IMR-90 (cell line): ENCODE results near the gene DNAJB4. TPM values are rescaled to one million over a fixed set of nuclear protein-coding genes. Genes with fewer than 3 reads are reported as not detected.

Source experiments
- ATAC-seq: fragments of 200-7000 bp; cut with Tn5 transposase; 2 replicates; pipeline ENCODE4 v1.9.1; 2020; ENCODE audit warnings: low read depth, mild to moderate bottlenecking, moderate library complexity
- BruUV-seq: library from RNA; stranded (reverse); fragments of 400-500 nt; replicated peaks from 2 replicates; lab custom pipeline; 2021; lab: Mats Ljungman, UMichigan
- CTCF ChIA-PET: fragments of 300-600 bp; formaldehyde crosslinking; extraction: SDS; loops from one replicate; lab custom pipeline; 2021; ENCODE audit warnings: antibody characterized with exemption; lab: Yijun Ruan, JAX
- POLR2A ChIA-PET: fragments of 300-600 bp; sonication (Branson Sonifier 250); formaldehyde crosslinking; loops from one replicate; lab custom pipeline; 2022; ENCODE audit warnings: antibody characterized with exemption; ENCODE audit not compliant: unreplicated experiment; lab: Charles Lee
- DNase-seq: peaks from one replicate; pipeline ENCODE4 v3.0.0; 2013
- H2AFZ ChIP-seq: replicated peaks from 2 replicates; pipeline ENCODE3; 2013; ENCODE audit warnings: low read length, mild to moderate bottlenecking; ENCODE audit not compliant: poor library complexity
- H2AK5ac ChIP-seq: 2 replicates; pipeline ENCODE4 v1.6.1; 2013; ENCODE audit warnings: low read depth, low read length, inconsistent platforms
- H2AK9ac ChIP-seq: replicated peaks from 2 replicates; pipeline ENCODE3; 2013; ENCODE audit warnings: mild to moderate bottlenecking, low read depth, low read length, moderate library complexity; ENCODE audit not compliant: poor library complexity
- H2BK120ac ChIP-seq: 2 replicates; pipeline ENCODE4 v1.6.1; 2013; ENCODE audit warnings: low read depth, low read length, inconsistent platforms
- H2BK15ac ChIP-seq: 3 replicates; pipeline ENCODE4 v1.6.1; 2013; ENCODE audit warnings: low read depth, low read length, inconsistent platforms
- H2BK20ac ChIP-seq: 2 replicates; pipeline ENCODE4 v1.6.1; 2013; ENCODE audit warnings: low read depth, mild to moderate bottlenecking, inconsistent platforms, low read length, moderate library complexity
- H2BK5ac ChIP-seq: 2 replicates; pipeline ENCODE4 v1.6.1; 2013; ENCODE audit warnings: mild to moderate bottlenecking, low read depth, low read length, inconsistent platforms; ENCODE audit not compliant: poor library complexity, severe bottlenecking
- H3K14ac ChIP-seq: replicated peaks from 2 replicates; pipeline ENCODE4 v1.6.1; 2013; ENCODE audit warnings: low read depth, low read length, inconsistent platforms
- H3K18ac ChIP-seq: 2 replicates; pipeline ENCODE4 v1.6.1; 2013; ENCODE audit warnings: low read depth, low read length, control low read depth
- H3K23ac ChIP-seq: 2 replicates; pipeline ENCODE4 v1.6.1; 2013; ENCODE audit warnings: low read depth, low read length, inconsistent platforms
- H3K27ac ChIP-seq: 2 replicates; pipeline ENCODE4 v1.5.1; 2013; ENCODE audit warnings: mild to moderate bottlenecking, control low read depth, low read length; ENCODE audit not compliant: insufficient read depth
- H3K27me3 ChIP-seq: 2 replicates; pipeline ENCODE4 v1.6.1; 2013; ENCODE audit warnings: low read length; ENCODE audit not compliant: control insufficient read depth, insufficient read depth
- H3K36me3 ChIP-seq: 2 replicates; pipeline ENCODE4 v1.6.1; 2013; ENCODE audit warnings: low read length, mixed read lengths; ENCODE audit not compliant: control insufficient read depth, insufficient read depth
- H3K4ac ChIP-seq: 2 replicates; pipeline ENCODE4 v1.6.1; 2013; ENCODE audit warnings: low read depth, low read length, inconsistent platforms
- H3K4me1 ChIP-seq: 2 replicates; pipeline ENCODE4 v1.6.1; 2013; ENCODE audit warnings: low read length, mixed read lengths; ENCODE audit not compliant: control insufficient read depth, insufficient read depth
- H3K4me2 ChIP-seq: 2 replicates; pipeline ENCODE4 v1.6.1; 2013; ENCODE audit warnings: low read depth, mild to moderate bottlenecking, control low read depth, low read length, moderate library complexity
- H3K4me3 ChIP-seq: 2 replicates; pipeline ENCODE4 v1.5.1; 2013; ENCODE audit warnings: low read depth, mild to moderate bottlenecking, control low read depth, low read length, moderate library complexity; ENCODE audit not compliant: insufficient read depth
- H3K56ac ChIP-seq: 2 replicates; pipeline ENCODE4 v1.6.1; 2013; ENCODE audit warnings: low read length, inconsistent platforms; ENCODE audit not compliant: insufficient read depth; ENCODE audit errors: extremely low read depth
- H3K79me1 ChIP-seq, 2 experiments: 2 replicates each; pipeline ENCODE4 v1.6.1; 2013; ENCODE audit warnings: low read length in 2 of 2, inconsistent platforms in 1 of 2, low read depth in 1 of 2
- H3K9ac ChIP-seq: 2 replicates; pipeline ENCODE4 v1.6.1; 2013; ENCODE audit warnings: low read depth, low read length, control low read depth
- H3K9me1 ChIP-seq: 2 replicates; pipeline ENCODE4 v1.6.1; 2013; ENCODE audit warnings: low read length, inconsistent platforms; ENCODE audit not compliant: insufficient read depth
- H3K9me3 ChIP-seq: 2 replicates; pipeline ENCODE4 v1.6.1; 2013; ENCODE audit warnings: low read length; ENCODE audit not compliant: control insufficient read depth, insufficient read depth
- H4K20me1 ChIP-seq: 2 replicates; pipeline ENCODE4 v1.6.1; 2013; ENCODE audit warnings: low read length, inconsistent platforms; ENCODE audit not compliant: insufficient read depth
- H4K5ac ChIP-seq: 2 replicates; pipeline ENCODE4 v1.6.1; 2013; ENCODE audit warnings: mild to moderate bottlenecking, low read depth, low read length, control low read depth
- H4K8ac ChIP-seq, 2 experiments: 2 replicates each; pipeline ENCODE4 v1.6.1; 2013; ENCODE audit warnings: low read depth in 2 of 2, low read length in 2 of 2, control low read depth in 1 of 2, inconsistent platforms in 1 of 2
- H4K91ac ChIP-seq: 2 replicates; pipeline ENCODE4 v1.6.1; 2013; ENCODE audit warnings: low read depth, low read length, inconsistent platforms; ENCODE audit not compliant: insufficient read depth
- BHLHE40 ChIP-seq: fragments of 150-350 bp; IDR thresholded peaks from 2 replicates; pipeline ENCODE4 v1.6.1; 2016; ENCODE audit warnings: mild to moderate bottlenecking, low read depth, low read length
- CEBPB ChIP-seq: IDR thresholded peaks from 2 replicates; pipeline ENCODE4 v1.6.1; 2012; ENCODE audit warnings: low read depth, low read length, improper control_type of control experiment
- CHD1 ChIP-seq: IDR thresholded peaks from 2 replicates; pipeline ENCODE4 v1.6.1; 2012; ENCODE audit warnings: low read depth, low read length, improper control_type of control experiment
- FOS ChIP-seq: fragments of 150-350 bp; IDR thresholded peaks from 2 replicates; pipeline ENCODE4 v1.6.1; 2016; ENCODE audit warnings: low read depth, low read length
- MAZ ChIP-seq: IDR thresholded peaks from 2 replicates; pipeline ENCODE4 v1.6.1; 2012; ENCODE audit warnings: low read depth, mild to moderate bottlenecking, low read length, improper control_type of control experiment, moderate library complexity, borderline replicate concordance
- MXI1 ChIP-seq: IDR thresholded peaks from 2 replicates; pipeline ENCODE4 v1.6.1; 2012; ENCODE audit warnings: low read depth, mild to moderate bottlenecking, low read length, moderate library complexity, borderline replicate concordance
- NFE2L2 ChIP-seq: fragments of 150-350 bp; IDR thresholded peaks from 2 replicates; pipeline ENCODE4 v1.6.1; 2016; ENCODE audit warnings: low read depth, mild to moderate bottlenecking, low read length
- POLR2A ChIP-seq: IDR thresholded peaks from 2 replicates; pipeline ENCODE4 v1.6.1; 2012; ENCODE audit warnings: mild to moderate bottlenecking, low read depth, low read length
- RAD21 ChIP-seq: IDR thresholded peaks from 2 replicates; pipeline ENCODE4 v1.6.1; 2012; ENCODE audit warnings: low read length, improper control_type of control experiment
- RCOR1 ChIP-seq: IDR thresholded peaks from 2 replicates; pipeline ENCODE4 v1.6.1; 2012; ENCODE audit warnings: mild to moderate bottlenecking, low read length, improper control_type of control experiment; ENCODE audit not compliant: insufficient replicate concordance
- RFX5 ChIP-seq: IDR thresholded peaks from 2 replicates; pipeline ENCODE4 v1.8.0; 2012; ENCODE audit warnings: low read depth, mild to moderate bottlenecking, low read length, moderate library complexity
- SMC3 ChIP-seq: fragments of 150-350 bp; IDR thresholded peaks from 2 replicates; pipeline ENCODE4 v1.6.1; 2016; ENCODE audit warnings: low read depth, mild to moderate bottlenecking, antibody characterized with exemption, low read length, moderate library complexity
- WGBS, 2 experiments: methylation state at CpG; one replicate each; pipeline versions ENCODE4 v1.1.5 to v1.1.7; 2013; ENCODE audit warnings: missing lambda C conversion rate in 2 of 2; ENCODE audit not compliant: insufficient read length in 1 of 2; ENCODE audit errors: extremely low coverage in 2 of 2; 5-methylcytosine and 5-hydroxymethylcytosine counted together
- dilution Hi-C: fragments of 300-500 bp; cut with HindIII; formaldehyde crosslinking; loops from one replicate; pipeline ENCODE4 v1.14.3; 2018; ENCODE audit warnings: low sequenced_read_pairs; ENCODE audit not compliant: unreplicated experiment
- in situ Hi-C: fragments of 300-500 bp; cut with MboI; formaldehyde crosslinking; loops from 3 replicates; pipeline ENCODE4 v1.14.3; 2019; ENCODE audit warnings: low sequenced_read_pairs, inconsistent platforms, mixed read lengths
- intact Hi-C: fragments of 100-400 bp; cut with micrococcal nuclease; formaldehyde crosslinking; loops from 2 replicates; pipeline ENCODE4 v1.10.0; 2022
- polyA plus RNA-seq, 3 experiments: library from polyadenylated mRNA; depleted of rRNA; stranded (reverse); fragments of >200 nt; gene quantifications; 2 replicates each; pipeline ENCODE4 v1.2.3, GENCODE V29; 2012; ENCODE audit warnings: low replicate concordance in 1 of 3
- total RNA-seq: library from RNA; depleted of rRNA; stranded (reverse); fragments of >200 nt; gene quantifications from 2 replicates; pipeline ENCODE4 v1.2.3, GENCODE V29; 2012
- TF ChIP-seq, protein P1 (sequence below): fragments of 150-350 bp; IDR thresholded peaks from 2 replicates; pipeline ENCODE4 v1.6.1; 2016; ENCODE audit warnings: low read depth, mild to moderate bottlenecking, low read length, moderate library complexity, borderline replicate concordance
- TF ChIP-seq, protein P2 (sequence below): conservative IDR thresholded peaks from 2 replicates; pipeline ENCODE4 v1.5.1; 2012; ENCODE audit warnings: mild to moderate bottlenecking, low read depth, low read length, improper control_type of control experiment

Gene DNAJB4
- total and polyA plus RNA-seq, 2 of the 4 experiments (the other 2 are of a cell fraction): 30.6 to 31.0 TPM

- H3K9me3 ChIP-seq: no peaks in the 10 kb centered on the region
- no peak overlapping the region for H3K4me3 ChIP-seq
- no peak overlapping the region for H3K14ac ChIP-seq
- H4K20me1 ChIP-seq: no peaks in the 10 kb centered on the region
- H4K91ac ChIP-seq: no peak overlapping the region
- no peaks in the 10 kb centered on the region for H3K9me1 ChIP-seq
- H3K4ac ChIP-seq: no peak overlapping the region
- H2BK15ac ChIP-seq: no peak overlapping the region
- no peak overlapping the region for H3K9ac ChIP-seq
- WGBS, 2 experiments: 33% methylated on average over 1 of the region's 2 CpGs; no CpG with 5 or more reads in 1 of the 2 experiments
- no peak overlapping the region for H3K27ac ChIP-seq
- H3K36me3 ChIP-seq: no peaks in the 10 kb centered on the region
- ATAC-seq (no peak), DNase-seq (no peak)
- H3K23ac ChIP-seq: no peak overlapping the region
- POLR2A ChIA-PET: no interaction called here
- H2BK5ac ChIP-seq: no peak overlapping the region
- H3K27me3 ChIP-seq: no peaks in the 10 kb centered on the region
- H3K4me1 ChIP-seq: no peaks in the 10 kb centered on the region
- no peak overlapping the region for H2AK5ac ChIP-seq
- TF ChIP-seq NFE2L2: no peak
- TF ChIP-seq MAZ: no peak
- TF ChIP-seq CEBPB: no peak
- no peak for TF ChIP-seq RCOR1
- TF ChIP-seq, protein P1, sequence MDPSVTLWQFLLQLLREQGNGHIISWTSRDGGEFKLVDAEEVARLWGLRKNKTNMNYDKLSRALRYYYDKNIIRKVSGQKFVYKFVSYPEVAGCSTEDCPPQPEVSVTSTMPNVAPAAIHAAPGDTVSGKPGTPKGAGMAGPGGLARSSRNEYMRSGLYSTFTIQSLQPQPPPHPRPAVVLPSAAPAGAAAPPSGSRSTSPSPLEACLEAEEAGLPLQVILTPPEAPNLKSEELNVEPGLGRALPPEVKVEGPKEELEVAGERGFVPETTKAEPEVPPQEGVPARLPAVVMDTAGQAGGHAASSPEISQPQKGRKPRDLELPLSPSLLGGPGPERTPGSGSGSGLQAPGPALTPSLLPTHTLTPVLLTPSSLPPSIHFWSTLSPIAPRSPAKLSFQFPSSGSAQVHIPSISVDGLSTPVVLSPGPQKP: no peak
- TF ChIP-seq POLR2A: no peak
- TF ChIP-seq, protein P2, sequence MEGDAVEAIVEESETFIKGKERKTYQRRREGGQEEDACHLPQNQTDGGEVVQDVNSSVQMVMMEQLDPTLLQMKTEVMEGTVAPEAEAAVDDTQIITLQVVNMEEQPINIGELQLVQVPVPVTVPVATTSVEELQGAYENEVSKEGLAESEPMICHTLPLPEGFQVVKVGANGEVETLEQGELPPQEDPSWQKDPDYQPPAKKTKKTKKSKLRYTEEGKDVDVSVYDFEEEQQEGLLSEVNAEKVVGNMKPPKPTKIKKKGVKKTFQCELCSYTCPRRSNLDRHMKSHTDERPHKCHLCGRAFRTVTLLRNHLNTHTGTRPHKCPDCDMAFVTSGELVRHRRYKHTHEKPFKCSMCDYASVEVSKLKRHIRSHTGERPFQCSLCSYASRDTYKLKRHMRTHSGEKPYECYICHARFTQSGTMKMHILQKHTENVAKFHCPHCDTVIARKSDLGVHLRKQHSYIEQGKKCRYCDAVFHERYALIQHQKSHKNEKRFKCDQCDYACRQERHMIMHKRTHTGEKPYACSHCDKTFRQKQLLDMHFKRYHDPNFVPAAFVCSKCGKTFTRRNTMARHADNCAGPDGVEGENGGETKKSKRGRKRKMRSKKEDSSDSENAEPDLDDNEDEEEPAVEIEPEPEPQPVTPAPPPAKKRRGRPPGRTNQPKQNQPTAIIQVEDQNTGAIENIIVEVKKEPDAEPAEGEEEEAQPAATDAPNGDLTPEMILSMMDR: no peak
- no peak for TF ChIP-seq CHD1
- TF ChIP-seq RAD21: no peak
- no peak for TF ChIP-seq RFX5
- no peak for TF ChIP-seq MXI1
- no peak for TF ChIP-seq BHLHE40
- TF ChIP-seq SMC3: no peak
- TF ChIP-seq FOS: no peak
- intact Hi-C loops: no loop called here
- H2AK9ac ChIP-seq: no peak overlapping the region
- H2AFZ ChIP-seq: no peak overlapping the region
- no peak overlapping the region for H3K56ac ChIP-seq
- H3K4me2 ChIP-seq: no peak overlapping the region
- CTCF ChIA-PET: interaction anchor here (0.5 kb wide), 1 partner anchor 32 kb away, joined by 5 read pairs; no protein-coding TSS in a partner anchor
- no peak overlapping the region for H3K18ac ChIP-seq
- no peak overlapping the region for H4K5ac ChIP-seq
- BruUV-seq: no TSS peak
- dilution Hi-C loops: no loop called here
- in situ Hi-C loops: no loop called here
- H4K8ac ChIP-seq: no peak overlapping the region
- no peak overlapping the region for H2BK20ac ChIP-seq
- H2BK120ac ChIP-seq: no peak overlapping the region
- no peaks in the 10 kb centered on the region for H3K79me1 ChIP-seq
These were observed 48.1 kb downstream of the DNAJB4 start for GRCh38 chr1:78052685-78053405.
